Activated CD4-positive, alpha-beta T cell treated with anti-CD3 and anti-CD28 coated beads, Interleukin-2, amount 10 ng/mL, durations not matched to agents 24 days and 14 days (primary cell): ENCODE data around the gene RYR1. TPM values are rescaled to one million over a fixed set of nuclear protein-coding genes. Genes with fewer than 3 reads are reported as not detected.
"Not testable (repeated sequence)": the region's sequence is repeated elsewhere in the genome, so short reads cannot be mapped to it uniquely, and the experiment has no call there.

Source experiments
- DNase-seq: peaks from one replicate; pipeline ENCODE4 v3.0.0; 2022
- H3K27ac Mint-ChIP-seq: one replicate; pipeline ENCODE4 v1.8.0; 2022; ENCODE audit warnings: mild to moderate bottlenecking, mixed read lengths
- H3K27me3 Mint-ChIP-seq: one replicate; pipeline ENCODE4 v1.8.0; 2022; ENCODE audit warnings: mixed read lengths
- H3K36me3 Mint-ChIP-seq: one replicate; pipeline ENCODE4 v1.8.0; 2022; ENCODE audit warnings: low read depth, mild to moderate bottlenecking, mixed read lengths
- H3K4me1 Mint-ChIP-seq: one replicate; pipeline ENCODE4 v1.8.0; 2021; ENCODE audit warnings: mixed read lengths
- H3K4me3 Mint-ChIP-seq: one replicate; pipeline ENCODE4 v1.8.0; 2022; ENCODE audit warnings: mild to moderate bottlenecking, moderate library complexity, mixed read lengths
- H3K9me3 Mint-ChIP-seq: one replicate; pipeline ENCODE4 v1.8.0; 2021; ENCODE audit warnings: mixed read lengths
- intact Hi-C: fragments of 100-400 bp; cut with micrococcal nuclease; formaldehyde crosslinking; loops from one replicate; pipeline ENCODE4 v1.15.1; 2023
- total RNA-seq: library from RNA; stranded (reverse); gene quantifications from 2 replicates; pipeline ENCODE4 v1.2.3, GENCODE V29; 2022

RYR1 gene
- total RNA-seq, 1 donor from 2014 or later: 4.0 TPM

DNA sequence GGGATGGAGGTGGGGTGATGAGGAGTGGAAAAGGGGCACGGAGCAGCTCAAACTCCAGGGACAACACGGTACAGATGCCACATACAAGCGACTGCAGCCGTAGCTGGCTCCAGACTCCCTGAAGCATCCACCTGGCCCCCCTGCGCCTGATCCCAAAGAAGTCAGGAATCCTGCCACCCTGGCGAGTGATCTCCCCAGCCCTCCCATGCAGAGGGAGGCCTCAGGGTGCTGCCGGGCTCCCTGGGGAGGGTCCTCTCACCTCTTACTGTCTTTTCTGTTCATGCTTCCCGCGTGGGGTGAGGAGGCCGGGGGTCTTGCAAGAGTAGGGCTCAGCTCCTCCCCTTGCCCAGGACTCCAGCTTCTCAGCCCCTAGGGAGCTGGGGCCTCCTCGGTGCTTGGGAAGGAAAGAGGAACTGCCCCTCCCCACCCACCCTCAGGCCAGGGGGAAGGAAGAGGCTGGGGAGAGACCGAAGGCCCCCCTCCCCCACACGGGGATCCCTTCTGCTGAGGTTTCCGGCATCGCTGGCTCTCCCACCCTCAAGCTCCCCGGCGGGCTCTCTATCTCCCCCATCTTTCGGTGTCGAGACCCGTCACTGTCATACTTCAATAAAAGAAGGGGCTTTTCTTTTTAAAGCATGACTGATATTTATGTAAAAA lies 7.6 kb upstream of the RYR1 start, which contains the start of gene RASGRP4:
TSS of gene RASGRP4 (minus strand) at position 410 of the 657 bp plus-strand sequence. CDS start at position 282, 128 bp downstream.
- peak within 1 kb of the TSS; percentile 52 for H3K4me3 Mint-ChIP-seq
- peaks cover 27% of the 10 kb centered on the region for H3K4me1 Mint-ChIP-seq
- H3K9me3 Mint-ChIP-seq: no peaks in the 10 kb centered on the region
- H3K27me3 Mint-ChIP-seq: peaks cover 2% of the 10 kb centered on the region
- peak within 1 kb of the TSS; percentile 86 for H3K27ac Mint-ChIP-seq
- intact Hi-C loops: loop anchor here (2.0 kb wide), 1 partner anchor 23 kb away; the partner anchor contains the start of gene FAM98C
- no peaks in the 10 kb centered on the region for H3K36me3 Mint-ChIP-seq
- peak; percentile 75 for DNase-seq

- Mint-ChIP-seq H3K27ac (peak overlapping the region; percentile 83), H3K4me1 (peaks cover 27% of the 10 kb centered on the region), H3K4me3 (peak overlapping the region; percentile 21)
- not testable (repeated sequence) for H3K27me3 Mint-ChIP-seq, H3K9me3 Mint-ChIP-seq, H3K36me3 Mint-ChIP-seq
- intact Hi-C loops: loop anchor here (2.0 kb wide), 1 partner anchor 24 kb away; the partner anchor contains the start of gene FAM98C
- peak; percentile 76 for DNase-seq
Observed at GRCh38 chr19:38427035-38427677, 6.3 kb upstream of the RYR1 start.

GRCh38 chr19:38429055-38429810 lies 4.3 kb upstream of the RYR1 start:
- intact Hi-C loops: no loop called here
- H3K27ac Mint-ChIP-seq: peak overlapping the region; percentile 94
- H3K27me3 Mint-ChIP-seq: peaks cover 9% of the 10 kb centered on the region
- peak overlapping the region; percentile 59 for H3K4me3 Mint-ChIP-seq
- DNase-seq: peak; percentile 67
- no peaks in the 10 kb centered on the region for H3K9me3 Mint-ChIP-seq
- peaks cover 34% of the 10 kb centered on the region for H3K4me1 Mint-ChIP-seq
- no peaks in the 10 kb centered on the region for H3K36me3 Mint-ChIP-seq

GRCh38 chr19:38429811-38430156 lies 3.7 kb upstream of the RYR1 start:
- H3K4me1 Mint-ChIP-seq: peaks cover 36% of the 10 kb centered on the region
- no peaks in the 10 kb centered on the region for H3K36me3 Mint-ChIP-seq
- intact Hi-C loops: no loop called here

DNA sequence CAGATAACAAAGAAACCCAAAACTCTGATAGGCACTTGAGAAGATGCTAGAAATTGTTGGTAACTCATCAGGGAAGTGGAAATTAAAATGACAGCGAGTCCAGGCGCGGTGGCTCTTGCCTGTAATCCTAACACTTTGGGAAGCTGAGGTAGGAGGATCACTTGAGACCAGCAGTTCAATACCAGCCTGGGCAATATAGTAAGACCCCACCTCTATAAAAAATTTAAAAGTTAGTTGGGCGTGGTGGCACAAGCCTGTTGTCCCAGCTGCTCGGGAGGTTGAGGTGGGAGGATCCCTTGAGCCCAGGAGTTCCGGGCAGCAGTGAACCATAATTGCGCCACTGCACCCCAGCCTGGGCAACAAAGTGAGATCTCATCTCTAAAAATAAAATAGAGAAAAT lies 2.6 kb upstream of the RYR1 start:
- H3K4me3 Mint-ChIP-seq: no peak overlapping the region
- H3K4me1 Mint-ChIP-seq: peaks cover 34% of the 10 kb centered on the region
- intact Hi-C loops: no loop called here
- H3K36me3 Mint-ChIP-seq: no peaks in the 10 kb centered on the region
- H3K27me3 Mint-ChIP-seq: peaks cover 12% of the 10 kb centered on the region
- peak overlapping the region; percentile 53 for H3K27ac Mint-ChIP-seq
- no peaks in the 10 kb centered on the region for H3K9me3 Mint-ChIP-seq
- no peak for DNase-seq

More at GRCh38 chr19:38429811-38430156, 3.7 kb upstream of the RYR1 start:
- H3K4me3 Mint-ChIP-seq: peak overlapping the region; percentile 59
- no peaks in the 10 kb centered on the region for H3K9me3 Mint-ChIP-seq
- H3K27me3 Mint-ChIP-seq: peaks cover 12% of the 10 kb centered on the region
- H3K27ac Mint-ChIP-seq: peak overlapping the region; percentile 94
- DNase-seq: no peak

GRCh38 chr19:38434549-38435051 lies 1.1 kb downstream of the RYR1 start:
- Mint-ChIP-seq H3K27ac (peak overlapping the region; percentile 74), H3K27me3 (peaks cover 15% of the 10 kb centered on the region), H3K4me1 (peaks cover 13% of the 10 kb centered on the region), H3K36me3 (no peaks in the 10 kb centered on the region), H3K4me3 (peak overlapping the region; percentile 53), H3K9me3 (no peaks in the 10 kb centered on the region)
- intact Hi-C loops: no loop called here
- no peak for DNase-seq

- intact Hi-C loops: no loop called here
- H3K4me3 Mint-ChIP-seq: no peak overlapping the region
- H3K9me3 Mint-ChIP-seq: no peaks in the 10 kb centered on the region
- H3K36me3 Mint-ChIP-seq: no peaks in the 10 kb centered on the region
- H3K4me1 Mint-ChIP-seq: peaks cover 12% of the 10 kb centered on the region
- no peak for DNase-seq
- H3K27ac Mint-ChIP-seq: no peak overlapping the region
- H3K27me3 Mint-ChIP-seq: peaks cover 13% of the 10 kb centered on the region
Observed at GRCh38 chr19:38437295-38437694, 3.8 kb downstream of the RYR1 start.

DNA sequence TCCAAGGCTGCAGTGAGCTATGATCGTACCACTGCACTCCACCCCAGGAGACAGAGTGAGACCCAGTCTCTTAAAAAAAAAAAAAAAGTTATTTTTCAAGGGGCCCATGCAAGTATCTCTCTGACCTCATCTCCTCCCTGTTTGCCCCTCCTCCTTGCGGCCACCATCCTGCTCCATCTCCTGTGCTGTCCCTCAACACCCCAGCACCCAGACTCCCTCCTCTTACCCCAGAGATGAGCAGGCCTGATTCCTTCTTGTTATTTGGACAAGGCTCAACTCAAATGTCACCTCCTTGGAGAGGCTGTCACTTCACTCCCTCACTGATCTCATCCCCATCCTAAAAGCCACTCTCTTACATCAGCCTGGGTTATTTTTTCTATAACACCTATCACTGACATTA lies 4.4 kb downstream of the RYR1 start:
- H3K9me3 Mint-ChIP-seq: no peaks in the 10 kb centered on the region
- no peaks in the 10 kb centered on the region for H3K36me3 Mint-ChIP-seq
- H3K4me1 Mint-ChIP-seq: peaks cover 12% of the 10 kb centered on the region
- DNase-seq: no peak
- H3K4me3 Mint-ChIP-seq: no peak overlapping the region
- intact Hi-C loops: no loop called here
- no peak overlapping the region for H3K27ac Mint-ChIP-seq
- peaks cover 13% of the 10 kb centered on the region for H3K27me3 Mint-ChIP-seq

DNA sequence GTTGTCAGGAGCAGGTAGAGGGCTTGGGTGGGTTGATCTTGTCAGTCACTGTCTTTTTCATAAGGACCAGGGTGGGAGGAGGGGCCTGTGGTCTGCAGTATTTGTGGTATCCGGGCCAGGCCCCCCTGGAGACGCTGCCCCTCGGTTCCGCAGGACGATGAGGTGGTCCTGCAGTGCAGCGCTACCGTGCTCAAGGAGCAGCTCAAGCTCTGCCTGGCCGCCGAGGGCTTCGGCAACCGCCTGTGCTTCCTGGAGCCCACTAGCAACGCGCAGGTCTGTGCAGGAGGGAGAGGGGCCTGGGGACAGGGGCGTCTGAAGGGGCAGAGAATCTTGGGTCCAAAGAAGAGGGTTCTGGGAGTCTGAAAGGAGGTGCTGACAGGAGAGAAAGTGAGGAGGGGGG lies 7.1 kb downstream of the RYR1 start:
- Mint-ChIP-seq H3K4me1 (peaks cover 3% of the 10 kb centered on the region), H3K27ac (no peak overlapping the region), H3K9me3 (no peaks in the 10 kb centered on the region), H3K4me3 (no peak overlapping the region), H3K36me3 (no peaks in the 10 kb centered on the region), H3K27me3 (peaks cover 3% of the 10 kb centered on the region)
- intact Hi-C loops: no loop called here
- DNase-seq: no peak

DNA sequence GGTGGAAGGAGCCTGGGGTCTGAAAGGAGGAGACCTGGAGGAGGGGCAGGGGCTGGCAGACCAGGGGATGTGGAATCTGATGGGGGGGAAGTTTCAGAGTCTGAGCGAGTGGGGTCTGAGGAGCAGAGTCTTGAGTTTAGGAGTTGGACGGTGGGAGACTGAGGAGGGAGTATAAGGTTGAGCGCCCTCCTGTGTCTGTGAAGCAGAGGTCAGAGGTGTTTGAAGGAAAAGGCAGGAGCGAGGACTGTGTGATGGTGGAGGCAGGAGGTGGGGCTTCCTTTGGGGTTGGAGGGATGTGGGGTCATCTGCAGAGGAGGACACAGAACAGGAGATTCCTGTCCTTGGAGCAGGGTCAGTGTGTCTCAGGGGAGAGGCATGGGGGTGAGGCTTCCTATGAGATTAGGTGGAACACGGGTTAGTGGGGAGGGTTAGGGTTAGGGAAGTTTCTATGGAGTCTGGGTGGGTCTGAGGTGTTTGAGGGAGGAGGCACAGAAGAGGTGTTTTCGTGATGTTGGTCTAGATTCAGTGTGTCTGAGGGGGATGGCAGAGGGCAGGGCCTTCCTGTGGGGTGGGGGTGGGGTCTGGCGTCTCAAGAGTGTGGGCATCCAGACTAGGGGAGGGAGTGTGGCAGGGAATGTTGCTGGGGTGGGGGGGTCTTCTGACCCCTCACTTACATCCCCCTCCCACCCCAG lies 8.3 kb downstream of the RYR1 start:
- intact Hi-C loops: no loop called here
- Mint-ChIP-seq H3K36me3 (no peaks in the 10 kb centered on the region), H3K4me3 (no peak overlapping the region), H3K27me3 (peaks cover 3% of the 10 kb centered on the region), H3K9me3 (no peaks in the 10 kb centered on the region), H3K27ac (no peak overlapping the region), H3K4me1 (peaks cover 5% of the 10 kb centered on the region)
- DNase-seq: no peak

- intact Hi-C loops: no loop called here
- no peak overlapping the region for H3K4me3 Mint-ChIP-seq
- no peaks in the 10 kb centered on the region for H3K36me3 Mint-ChIP-seq
- no peaks in the 10 kb centered on the region for H3K9me3 Mint-ChIP-seq
- H3K4me1 Mint-ChIP-seq: peaks cover 5% of the 10 kb centered on the region
- no peak overlapping the region for H3K27ac Mint-ChIP-seq
- DNase-seq: no peak
- H3K27me3 Mint-ChIP-seq: peaks cover 3% of the 10 kb centered on the region
Observed at GRCh38 chr19:38442736-38443135, 9.2 kb downstream of the RYR1 start.

DNA sequence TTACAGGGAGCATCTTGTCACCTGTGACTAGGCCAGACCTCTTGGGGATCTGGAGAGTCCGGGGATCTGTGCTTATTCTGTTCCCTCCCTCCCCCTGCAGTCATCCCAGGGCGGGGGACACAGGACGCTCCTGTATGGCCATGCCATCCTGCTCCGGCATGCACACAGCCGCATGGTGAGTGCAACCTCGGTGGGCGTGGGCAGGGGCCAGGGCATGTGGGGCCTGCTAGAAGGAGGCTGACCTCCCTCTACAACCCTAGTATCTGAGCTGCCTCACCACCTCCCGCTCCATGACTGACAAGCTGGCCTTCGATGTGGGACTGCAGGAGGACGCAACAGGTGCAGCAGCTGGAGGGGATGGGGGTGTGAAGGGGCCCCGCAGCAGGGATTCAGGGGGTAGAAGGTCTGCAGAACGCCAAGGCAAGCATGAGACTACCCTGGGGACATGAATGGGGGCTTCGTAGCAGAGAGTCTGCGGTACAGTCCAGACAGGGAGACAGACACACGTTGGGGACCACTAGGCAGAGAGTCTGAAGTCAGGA lies 10.0 kb downstream of the RYR1 start:
- Mint-ChIP-seq H3K36me3 (no peaks in the 10 kb centered on the region), H3K9me3 (no peaks in the 10 kb centered on the region), H3K4me1 (peaks cover 5% of the 10 kb centered on the region), H3K27me3 (no peaks in the 10 kb centered on the region), H3K27ac (no peak overlapping the region), H3K4me3 (no peak overlapping the region)
- no peak for DNase-seq
- intact Hi-C loops: no loop called here

DNA sequence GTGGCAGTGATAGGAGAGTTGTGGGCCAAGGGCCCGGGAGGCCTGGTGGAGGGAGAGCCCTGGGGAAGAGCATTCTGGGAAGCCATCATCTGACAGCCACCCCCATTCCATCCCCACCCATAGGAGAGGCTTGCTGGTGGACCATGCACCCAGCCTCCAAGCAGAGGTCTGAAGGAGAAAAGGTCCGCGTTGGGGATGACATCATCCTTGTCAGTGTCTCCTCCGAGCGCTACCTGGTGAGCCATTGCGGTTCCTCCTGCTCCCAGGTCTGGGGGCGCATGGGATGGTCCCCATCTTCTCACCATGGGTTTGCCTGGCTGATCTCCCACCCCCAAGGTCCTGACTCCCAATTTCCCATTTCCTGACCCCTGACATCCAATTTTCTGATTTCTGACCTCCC lies 10.5 kb downstream of the RYR1 start:
- Mint-ChIP-seq H3K9me3 (no peaks in the 10 kb centered on the region), H3K27ac (no peak overlapping the region), H3K4me3 (no peak overlapping the region), H3K4me1 (peaks cover 5% of the 10 kb centered on the region), H3K27me3 (no peaks in the 10 kb centered on the region), H3K36me3 (no peaks in the 10 kb centered on the region)
- intact Hi-C loops: no loop called here
- DNase-seq: no peak
